ENCODE data around the gene CDC42.
A peak's percentile ranks its signal among the peaks of the same experiment; 100 is the strongest.
"Not testable (repeated sequence)": the region's sequence is repeated elsewhere in the genome, so short reads cannot be mapped to it uniquely, and the experiment has no call there.

CDC42 gene

GRCh38 chr1:22030057-22030456 is 22.5 kb upstream of the CDC42 start:
- peaks cover 3% of the 10 kb centered on the region for H3K36me3 Mint-ChIP-seq
- H3K27me3 Mint-ChIP-seq, result no peaks in the 10 kb centered on the region
- peaks cover 66% of the 10 kb centered on the region for H3K4me1 Mint-ChIP-seq
- H3K9me3 Mint-ChIP-seq, result no peaks in the 10 kb centered on the region
- H3K4me3 Mint-ChIP-seq, result no peak overlapping the region
- peak overlapping the region; percentile 68 for H3K27ac Mint-ChIP-seq

GRCh38 chr1:22030473-22030872 is 22.0 kb upstream of the CDC42 start:
- Mint-ChIP-seq H3K4me1 (peaks cover 70% of the 10 kb centered on the region), H3K36me3 (peaks cover 3% of the 10 kb centered on the region), H3K9me3 (no peaks in the 10 kb centered on the region), H3K4me3 (no peak overlapping the region), H3K27ac (no peak overlapping the region), H3K27me3 (no peaks in the 10 kb centered on the region)

GRCh38 chr1:22031214-22031962 is 21.1 kb upstream of the CDC42 start:
- H3K4me3 Mint-ChIP-seq, result peak overlapping the region; percentile 76
- peaks cover 63% of the 10 kb centered on the region for H3K4me1 Mint-ChIP-seq
- no peaks in the 10 kb centered on the region for H3K27me3 Mint-ChIP-seq
- no peaks in the 10 kb centered on the region for H3K9me3 Mint-ChIP-seq
- peak overlapping the region; percentile 91 for H3K27ac Mint-ChIP-seq
- no peaks in the 10 kb centered on the region for H3K36me3 Mint-ChIP-seq

- not testable (repeated sequence) for H3K27ac Mint-ChIP-seq, H3K36me3 Mint-ChIP-seq, H3K27me3 Mint-ChIP-seq, H3K4me3 Mint-ChIP-seq, H3K9me3 Mint-ChIP-seq
- H3K4me1 Mint-ChIP-seq, result peaks cover 60% of the 10 kb centered on the region
Observed at GRCh38 chr1:22034834-22035233, 17.7 kb upstream of the CDC42 start.

- Mint-ChIP-seq H3K9me3 (no peaks in the 10 kb centered on the region), H3K4me3 (no peak overlapping the region), H3K27ac (peak overlapping the region; percentile 86), H3K27me3 (no peaks in the 10 kb centered on the region), H3K36me3 (no peaks in the 10 kb centered on the region), H3K4me1 (peaks cover 53% of the 10 kb centered on the region)
Observed at GRCh38 chr1:22037520-22037919, 15.0 kb upstream of the CDC42 start.

- Mint-ChIP-seq H3K9me3 (no peaks in the 10 kb centered on the region), H3K27me3 (no peaks in the 10 kb centered on the region), H3K27ac (peak overlapping the region; percentile 86), H3K4me1 (peaks cover 56% of the 10 kb centered on the region), H3K4me3 (no peak overlapping the region), H3K36me3 (no peaks in the 10 kb centered on the region)
Observed at GRCh38 chr1:22038036-22038435, 14.5 kb upstream of the CDC42 start.

GRCh38 chr1:22039594-22040285 is 12.8 kb upstream of the CDC42 start:
- Mint-ChIP-seq H3K36me3 (no peaks in the 10 kb centered on the region), H3K27ac (peak overlapping the region; percentile 93), H3K4me3 (peak overlapping the region; percentile 43), H3K27me3 (no peaks in the 10 kb centered on the region), H3K9me3 (no peaks in the 10 kb centered on the region), H3K4me1 (peaks cover 67% of the 10 kb centered on the region)

GRCh38 chr1:22040286-22040623 is 12.3 kb upstream of the CDC42 start:
- H3K4me1 Mint-ChIP-seq, result peaks cover 68% of the 10 kb centered on the region
- H3K9me3 Mint-ChIP-seq, result no peaks in the 10 kb centered on the region
- H3K27me3 Mint-ChIP-seq, result no peaks in the 10 kb centered on the region
- peak overlapping the region; percentile 93 for H3K27ac Mint-ChIP-seq
- peak overlapping the region; percentile 43 for H3K4me3 Mint-ChIP-seq
- H3K36me3 Mint-ChIP-seq, result peaks cover 1% of the 10 kb centered on the region

GRCh38 chr1:22041505-22041904 is 11.0 kb upstream of the CDC42 start:
- peaks cover 70% of the 10 kb centered on the region for H3K4me1 Mint-ChIP-seq
- H3K27ac Mint-ChIP-seq, result peak overlapping the region; percentile 76
- no peak overlapping the region for H3K4me3 Mint-ChIP-seq
- H3K9me3 Mint-ChIP-seq, result no peaks in the 10 kb centered on the region
- no peaks in the 10 kb centered on the region for H3K27me3 Mint-ChIP-seq
- peaks cover 4% of the 10 kb centered on the region for H3K36me3 Mint-ChIP-seq

GRCh38 chr1:22043198-22043769 is 9.2 kb upstream of the CDC42 start:
- peak overlapping the region; percentile 94 for H3K27ac Mint-ChIP-seq
- no peaks in the 10 kb centered on the region for H3K27me3 Mint-ChIP-seq
- no peak overlapping the region for H3K4me3 Mint-ChIP-seq
- H3K36me3 Mint-ChIP-seq, result peaks cover 4% of the 10 kb centered on the region
- peaks cover 64% of the 10 kb centered on the region for H3K4me1 Mint-ChIP-seq
- H3K9me3 Mint-ChIP-seq, result no peaks in the 10 kb centered on the region

GRCh38 chr1:22044690-22045420 is 7.7 kb upstream of the CDC42 start:
- H3K27me3 Mint-ChIP-seq, result no peaks in the 10 kb centered on the region
- H3K4me3 Mint-ChIP-seq, result no peak overlapping the region
- H3K36me3 Mint-ChIP-seq, result peaks cover 4% of the 10 kb centered on the region
- no peaks in the 10 kb centered on the region for H3K9me3 Mint-ChIP-seq
- H3K27ac Mint-ChIP-seq, result peak overlapping the region; percentile 24
- H3K4me1 Mint-ChIP-seq, result peaks cover 65% of the 10 kb centered on the region

- Mint-ChIP-seq H3K27ac (peak overlapping the region; percentile 24), H3K36me3 (peaks cover 4% of the 10 kb centered on the region), H3K27me3 (no peaks in the 10 kb centered on the region), H3K4me3 (no peak overlapping the region), H3K9me3 (no peaks in the 10 kb centered on the region), H3K4me1 (peaks cover 58% of the 10 kb centered on the region)
Observed at GRCh38 chr1:22045604-22046228, 6.8 kb upstream of the CDC42 start.

- Mint-ChIP-seq H3K27me3 (no peaks in the 10 kb centered on the region), H3K36me3 (peaks cover 4% of the 10 kb centered on the region), H3K9me3 (no peaks in the 10 kb centered on the region), H3K4me3 (peak overlapping the region; percentile 74), H3K4me1 (peaks cover 44% of the 10 kb centered on the region), H3K27ac (peak overlapping the region; percentile 93)
Observed at GRCh38 chr1:22048351-22049192, 3.9 kb upstream of the CDC42 start.

GRCh38 chr1:22050330-22050729 is 2.2 kb upstream of the CDC42 start:
- Mint-ChIP-seq H3K27me3 (no peaks in the 10 kb centered on the region), H3K4me1 (peaks cover 39% of the 10 kb centered on the region), H3K4me3 (no peak overlapping the region), H3K36me3 (peaks cover 7% of the 10 kb centered on the region), H3K9me3 (no peaks in the 10 kb centered on the region), H3K27ac (no peak overlapping the region)
